H1 (cell line): Measurements from ENCODE around the gene DNAJC5G.

Experiments
- CTCF ChIP-seq, 3 experiments: IDR thresholded peaks; 1 replicate in 2 of 3; 2 replicates in 1 of 3; pipeline versions ENCODE4 v1.5.1 to v1.6.1; 2011; ENCODE audit warnings: low read length in 3 of 3, mild to moderate bottlenecking in 3 of 3, inconsistent platforms in 2 of 3, low read depth in 1 of 3, moderate library complexity in 1 of 3; ENCODE audit not compliant: insufficient read depth in 1 of 3; ENCODE audit errors: control extremely low read depth in 1 of 3
- EGR1 ChIP-seq: IDR thresholded peaks from 2 replicates; pipeline ENCODE4 v1.6.1; 2011; ENCODE audit warnings: low read depth, low read length, borderline replicate concordance
- HDAC6 ChIP-seq: IDR thresholded peaks from one replicate; pipeline ENCODE4 v1.7.1; 2012; ENCODE audit warnings: low read depth, mild to moderate bottlenecking, inconsistent platforms, low read length, moderate library complexity
- TAF1 ChIP-seq: IDR thresholded peaks from 2 replicates; pipeline ENCODE4 v1.6.1; 2011; ENCODE audit warnings: mild to moderate bottlenecking, low read depth, low read length

DNA sequence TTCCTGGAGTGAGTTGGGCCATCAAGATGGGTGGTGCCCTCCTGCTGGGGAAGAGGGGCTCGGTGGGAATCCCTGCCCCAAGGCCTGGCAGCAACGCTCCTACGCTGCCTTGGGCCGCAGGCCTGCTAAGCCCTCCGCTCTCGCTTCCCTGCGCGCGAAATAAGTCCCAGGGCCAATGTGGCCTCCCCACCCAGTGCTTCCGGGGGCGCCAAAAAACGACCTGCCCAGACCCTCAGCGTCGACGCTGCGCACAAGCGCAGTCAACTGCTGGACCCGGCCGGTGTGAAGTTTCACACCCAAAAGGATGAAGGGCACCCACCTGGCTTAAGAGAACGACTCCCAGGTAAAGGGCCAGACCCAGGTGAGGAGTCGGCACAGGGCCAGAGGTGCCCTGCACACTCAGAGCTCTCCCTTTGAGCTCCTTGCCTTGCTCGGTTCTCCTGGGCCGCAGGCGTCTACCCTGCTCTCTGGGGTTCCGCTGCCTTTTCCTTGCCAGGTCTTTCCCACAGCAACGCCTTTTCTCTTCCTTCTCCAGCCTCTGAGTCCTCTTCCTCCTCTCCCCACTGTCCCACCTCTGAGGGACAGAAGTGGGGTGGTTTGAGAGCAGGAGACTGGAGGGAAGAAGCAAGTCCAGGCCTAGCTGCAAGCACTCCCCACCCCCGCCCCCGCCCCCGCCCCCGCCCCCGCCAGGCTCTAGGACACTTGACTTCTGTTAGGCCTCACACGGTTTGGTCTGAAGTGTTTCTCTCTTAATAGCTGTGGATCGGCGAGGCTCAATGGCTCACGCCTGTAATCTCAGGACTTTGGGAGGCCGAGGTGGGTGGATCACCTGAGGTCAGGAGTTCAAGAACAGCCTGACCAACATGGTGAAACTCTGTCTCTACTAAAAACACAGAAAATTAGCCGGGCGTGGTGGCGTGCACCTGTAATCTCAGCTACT, at the start of gene DNAJC5G:
- TF ChIP-seq CTCF (IDR thresholded peaks at IDR 0.05; ENCODE audit: control extremely low read depth in 1 of 3, insufficient read depth in 1 of 3, low read depth in 1 of 3, low read length in 3 of 3), result no peak
- no peak for TF ChIP-seq TAF1
- TF ChIP-seq EGR1, result no peak
- no peak for TF ChIP-seq HDAC6
